HG02610 (cell line): ENCODE data around the gene POLG.
"Not testable (repeated sequence)": the region's sequence is repeated elsewhere in the genome, so short reads cannot be mapped to it uniquely, and the experiment has no call there.

Experiments
- ATAC-seq: cut with Tn5 transposase; IDR thresholded peaks from one replicate; pipeline ENCODE4 v1.9.1; 2021; ENCODE audit warnings: mild to moderate bottlenecking, moderate library complexity; ENCODE audit not compliant: unreplicated experiment

Gene POLG

GRCh38 chr15:89283201-89283600 lies 51.4 kb downstream of the POLG start:
- no peak for ATAC-seq

GRCh38 chr15:89282631-89283030 lies 52.0 kb downstream of the POLG start:
- no peak for ATAC-seq

GRCh38 chr15:89278307-89278706 lies 56.3 kb downstream of the POLG start:
- ATAC-seq, result no peak

- not testable (repeated sequence) for ATAC-seq
These were observed 57.3 kb downstream of the POLG start for GRCh38 chr15:89277281-89277680.
